Measurements from ENCODE around the gene SAP30BP. TPM values are rescaled to one million over a fixed set of nuclear protein-coding genes. Genes with fewer than 3 reads are reported as not detected.
A peak's percentile ranks its signal among the peaks of the same experiment; 100 is the strongest.

Gene SAP30BP
- total and polyA plus RNA-seq, 5 experiments from 2014 or later: 57.8 to 121 (median 72.0) TPM

- Mint-ChIP-seq H3K4me3 (no peak overlapping the region), H3K36me3 (peaks cover 0 to 7% (median 0%) of the 10 kb centered on the region in 3 donors), H3K27ac (peak overlapping the region in 1 of 10 donors; percentile 11), H3K27me3 (no peaks in the 10 kb centered on the region), H3K4me1 (peaks cover 0 to 3% (median under 1%) of the 10 kb centered on the region in 4 donors), H3K9me3 (no peaks in the 10 kb centered on the region)
- DNase-seq: no peak
- no peak for ATAC-seq
- POLR2A ChIA-PET: no interaction called here
These were observed 40.0 kb upstream of the SAP30BP start for GRCh38 chr17:75627094-75627493.

GRCh38 chr17:75628425-75628824 lies 38.7 kb upstream of the SAP30BP start:
- H3K4me3 Mint-ChIP-seq: no peak overlapping the region
- peak overlapping the region in 1 of 10 donors; percentile 60 for H3K27ac Mint-ChIP-seq
- peaks cover 0 to 7% (median 0%) of the 10 kb centered on the region in 4 donors for H3K4me1 Mint-ChIP-seq
- ATAC-seq (no peak), DNase-seq (no peak)
- POLR2A ChIA-PET: interaction anchor here (1.2 to 1.4 kb wide), 2 partner anchors 16 to 125 kb away, joined by 3 read pairs; no protein-coding TSS in a partner anchor
- peaks cover 0 to 5% (median 0%) of the 10 kb centered on the region in 3 donors for H3K36me3 Mint-ChIP-seq
- H3K9me3 Mint-ChIP-seq: no peaks in the 10 kb centered on the region
- H3K27me3 Mint-ChIP-seq: no peaks in the 10 kb centered on the region

- H3K27me3 Mint-ChIP-seq: no peaks in the 10 kb centered on the region
- POLR2A ChIA-PET: interaction anchor here (1.2 to 1.5 kb wide), 3 partner anchors 16 to 136 kb away, joined by 3 read pairs; partner anchors contain the start of gene GALK1
These were observed 38.0 kb upstream of the SAP30BP start for GRCh38 chr17:75629157-75629556.

GRCh38 chr17:75630071-75630917 lies 36.8 kb upstream of the SAP30BP start:
- POLR2A ChIA-PET: interaction anchor here (0.6 to 1.5 kb wide), 2 partner anchors 135 to 705 kb away, joined by 3 to 5 read pairs; partner anchors contain the start of gene GALK1
- H3K27me3 Mint-ChIP-seq: no peaks in the 10 kb centered on the region

More at GRCh38 chr17:75629157-75629556, 38.0 kb upstream of the SAP30BP start:
- peak overlapping the region in 1 of 10 donors; percentile 53 for H3K27ac Mint-ChIP-seq
- ATAC-seq (no peak), DNase-seq (no peak)
- no peaks in the 10 kb centered on the region for H3K9me3 Mint-ChIP-seq
- peaks cover 0 to 5% (median 0%) of the 10 kb centered on the region in 3 donors for H3K36me3 Mint-ChIP-seq
- H3K4me1 Mint-ChIP-seq: peaks cover 3 to 12% (median 5%) of the 10 kb centered on the region in 4 donors
- no peak overlapping the region for H3K4me3 Mint-ChIP-seq

GRCh38 chr17:75631353-75631752 lies 35.8 kb upstream of the SAP30BP start:
- Mint-ChIP-seq H3K36me3 (peaks cover 0 to 1% (median 0%) of the 10 kb centered on the region in 3 donors), H3K9me3 (no peaks in the 10 kb centered on the region), H3K27ac (no peak overlapping the region), H3K4me3 (no peak overlapping the region), H3K27me3 (no peaks in the 10 kb centered on the region), H3K4me1 (peaks cover 3 to 13% (median 6%) of the 10 kb centered on the region in 4 donors)
- ATAC-seq: no peak
- POLR2A ChIA-PET: interaction anchor here (2.7 kb wide), 1 partner anchor 118 kb away, joined by 11 read pairs; no protein-coding TSS in a partner anchor
- no peak for DNase-seq

More at GRCh38 chr17:75630071-75630917, 36.8 kb upstream of the SAP30BP start:
- DNase-seq (no peak), ATAC-seq (no peak)
- Mint-ChIP-seq H3K27ac (no peak overlapping the region), H3K9me3 (no peaks in the 10 kb centered on the region), H3K4me1 (peaks cover 3 to 13% (median 5%) of the 10 kb centered on the region in 4 donors), H3K36me3 (peaks cover 0 to 2% (median 0%) of the 10 kb centered on the region in 3 donors), H3K4me3 (no peak overlapping the region)

- Mint-ChIP-seq H3K36me3 (no peaks in the 10 kb centered on the region), H3K4me3 (no peak overlapping the region), H3K9me3 (no peaks in the 10 kb centered on the region), H3K4me1 (peaks cover 3 to 13% (median 6%) of the 10 kb centered on the region in 4 donors), H3K27me3 (no peaks in the 10 kb centered on the region), H3K27ac (no peak overlapping the region)
- ATAC-seq (no peak), DNase-seq (no peak)
- POLR2A ChIA-PET: interaction anchor here (0.6 to 2.7 kb wide), 11 partner anchors 11 to 1117 kb away, joined by 3 to 11 read pairs (median 5); partner anchors contain the start of gene WBP2
These were observed 34.7 kb upstream of the SAP30BP start for GRCh38 chr17:75632428-75632827.

GRCh38 chr17:75632863-75633485 lies 34.2 kb upstream of the SAP30BP start, which contains the start of gene SMIM5:
Gene SMIM5 (plus strand): TSS chr17:75633434. CDS start chr17:75640202, 6,768 bp downstream.
- POLR2A ChIA-PET: interaction anchor here (0.6 to 2.7 kb wide), 14 partner anchors 12 to 1116 kb away, joined by 3 to 11 read pairs (median 4); partner anchors contain the start of gene WBP2
- Mint-ChIP-seq H3K9me3 (no peaks in the 10 kb centered on the region), H3K4me3 (no peak within 1 kb of the TSS), H3K36me3 (no peaks in the 10 kb centered on the region), H3K27ac (peak within 1 kb of the TSS in 3 of 10 donors; percentile 38 to 86 (median 56)), H3K27me3 (no peaks in the 10 kb centered on the region), H3K4me1 (peaks cover 3 to 13% (median 6%) of the 10 kb centered on the region in 4 donors)
- ATAC-seq: peak; percentile 88 to 90
- DNase-seq: peak; percentile 60 to 87 (median 80)

GRCh38 chr17:75633486-75634375 lies 33.4 kb upstream of the SAP30BP start:
- H3K27ac Mint-ChIP-seq: peak overlapping the region in 3 of 10 donors; percentile 38 to 86 (median 56)
- H3K4me3 Mint-ChIP-seq: no peak overlapping the region
- ATAC-seq (peak; percentile 50 to 56), DNase-seq (peak in 9 of 10 donors; percentile 19 to 73 (median 42))
- POLR2A ChIA-PET: interaction anchor here (0.6 to 2.7 kb wide), 12 partner anchors 12 to 430 kb away, joined by 3 to 11 read pairs (median 4); partner anchors contain the start of genes RECQL5, SAP30BP and WBP2
- H3K27me3 Mint-ChIP-seq: no peaks in the 10 kb centered on the region
- H3K36me3 Mint-ChIP-seq: no peaks in the 10 kb centered on the region
- H3K9me3 Mint-ChIP-seq: no peaks in the 10 kb centered on the region
- peaks cover 3 to 13% (median 6%) of the 10 kb centered on the region in 4 donors for H3K4me1 Mint-ChIP-seq

- no peak overlapping the region for H3K4me3 Mint-ChIP-seq
- peak overlapping the region in 2 of 10 donors; percentile 56 to 86 for H3K27ac Mint-ChIP-seq
- POLR2A ChIA-PET: interaction anchor here (0.9 to 2.3 kb wide), 5 partner anchors 13 to 187 kb away, joined by 3 to 6 read pairs (median 4); partner anchors contain the start of genes RECQL5 and SAP30BP
- H3K9me3 Mint-ChIP-seq: no peaks in the 10 kb centered on the region
- ATAC-seq: no peak
- peaks cover 3 to 13% (median 6%) of the 10 kb centered on the region in 4 donors for H3K4me1 Mint-ChIP-seq
- DNase-seq: no peak
- no peaks in the 10 kb centered on the region for H3K27me3 Mint-ChIP-seq
- H3K36me3 Mint-ChIP-seq: no peaks in the 10 kb centered on the region
These were observed 32.8 kb upstream of the SAP30BP start for GRCh38 chr17:75634376-75634740.

GRCh38 chr17:75634754-75635609 lies 32.2 kb upstream of the SAP30BP start:
- POLR2A ChIA-PET: no interaction called here
- Mint-ChIP-seq H3K9me3 (no peaks in the 10 kb centered on the region), H3K4me1 (peaks cover 3 to 13% (median 6%) of the 10 kb centered on the region in 4 donors), H3K36me3 (no peaks in the 10 kb centered on the region), H3K27ac (peak overlapping the region in 2 of 10 donors; percentile 7 to 29), H3K4me3 (no peak overlapping the region), H3K27me3 (no peaks in the 10 kb centered on the region)
- ATAC-seq (no peak), DNase-seq (no peak)
